CD4-positive, alpha-beta T cell treated with Interleukin-4 for 4 hours (primary cell): Measurements from ENCODE around the gene GGA2.
"Not testable (repeated sequence)": the region's sequence is repeated elsewhere in the genome, so short reads cannot be mapped to it uniquely, and the experiment has no call there.

ENCODE experiments used
- DNase-seq: peaks from one replicate; pipeline ENCODE4 v3.0.0-alpha.2; 2020

GGA2 gene

GRCh38 chr16:23523876-23524385, 13.6 kb upstream of the GGA2 start:
- DNase-seq: no peak

- DNase-seq: no peak
Observed at GRCh38 chr16:23523321-23523720, 13.0 kb upstream of the GGA2 start.

- no peak for DNase-seq
Observed at GRCh38 chr16:23521965-23522364, 11.7 kb upstream of the GGA2 start.

- no peak for DNase-seq
Observed at GRCh38 chr16:23521037-23521743, 10.9 kb upstream of the GGA2 start.

GRCh38 chr16:23520500-23520899, 10.2 kb upstream of the GGA2 start:
- no peak for DNase-seq

GRCh38 chr16:23519282-23519681, 9.0 kb upstream of the GGA2 start:
- DNase-seq: no peak

- no peak for DNase-seq
Observed at GRCh38 chr16:23518435-23518891, 8.2 kb upstream of the GGA2 start.

GRCh38 chr16:23516366-23517137, 6.3 kb upstream of the GGA2 start:
- no peak for DNase-seq

- DNase-seq: no peak
Observed at GRCh38 chr16:23515881-23516280, 5.6 kb upstream of the GGA2 start.

- peak; percentile 57 for DNase-seq
Observed at GRCh38 chr16:23514381-23515152, 4.3 kb upstream of the GGA2 start.

GRCh38 chr16:23512168-23512695, 1.9 kb upstream of the GGA2 start:
- DNase-seq: no peak

GRCh38 chr16:23511731-23512130, 1.4 kb upstream of the GGA2 start:
- no peak for DNase-seq

GRCh38 chr16:23510915-23511270, 599 bp upstream of the GGA2 start:
- DNase-seq: not testable (repeated sequence)

- DNase-seq: peak; percentile 36
Observed at GRCh38 chr16:23509782-23510163, 521 bp downstream of the GGA2 start.

GRCh38 chr16:23509441-23509754, 896 bp downstream of the GGA2 start:
- no peak for DNase-seq

GRCh38 chr16:23508589-23509440, 1.5 kb downstream of the GGA2 start:
- DNase-seq: no peak

GRCh38 chr16:23506606-23506994, 3.7 kb downstream of the GGA2 start:
- no peak for DNase-seq

- no peak for DNase-seq
Observed at GRCh38 chr16:23505671-23506605, 4.4 kb downstream of the GGA2 start.

GRCh38 chr16:23505180-23505665, 5.1 kb downstream of the GGA2 start:
- DNase-seq: no peak

- peak; percentile 78 for DNase-seq
Observed at GRCh38 chr16:23504453-23505179, 5.7 kb downstream of the GGA2 start.
